Endothelial cell of umbilical vein (primary cell): ENCODE data around the gene TNFRSF4. TPM values are rescaled to one million over a fixed set of nuclear protein-coding genes. Genes with fewer than 3 reads are reported as not detected.

ENCODE experiments used
- BruUV-seq: library from RNA; stranded (reverse); fragments of 400-500 nt; replicated peaks from 2 replicates; lab custom pipeline; 2021; lab: Mats Ljungman, UMichigan
- CTCF ChIA-PET: fragments of 300-600, 350-600 bp; sonication (Branson Sonifier 250); formaldehyde crosslinking; loops from one replicate; lab custom pipeline; 2021; ENCODE audit warnings: antibody characterized with exemption, inconsistent platforms; lab: Charles Lee
- POLR2A ChIA-PET: fragments of 300-600, 350-600 bp; sonication (Branson Sonifier 250); formaldehyde crosslinking; loops from one replicate; lab custom pipeline; 2021; ENCODE audit warnings: antibody characterized with exemption, inconsistent platforms; lab: Charles Lee
- DNase-seq: peaks from one replicate; pipeline ENCODE4 v3.0.0-alpha.2; 2011; ENCODE audit warnings: low read depth, low spot score
- FAIRE-seq: peaks from 2 replicates; lab custom pipeline; 2011; peaks lifted over from hg19 to GRCh38; lab: Jason Lieb, UNC
- H2AFZ ChIP-seq: 2 replicates; pipeline ENCODE4 v1.6.0; 2012; ENCODE audit warnings: low read depth, low read length, control low read depth, inconsistent platforms
- H3K27ac ChIP-seq: 2 replicates; pipeline ENCODE4 v1.5.1; 2011; ENCODE audit warnings: low read depth, mild to moderate bottlenecking, control low read depth, low read length, moderate library complexity; ENCODE audit not compliant: insufficient read depth
- H3K27me3 ChIP-seq, 2 experiments: 2 replicates each; pipeline versions ENCODE4 v1.6.0 to v1.6.1; 2011; ENCODE audit warnings: low read length in 2 of 2, mixed read lengths in 1 of 2; ENCODE audit not compliant: control insufficient read depth in 2 of 2, insufficient read depth in 2 of 2
- H3K36me3 ChIP-seq, 2 experiments: 2 replicates in 1 of 2; 3 replicates in 1 of 2; pipeline ENCODE4 v1.5.1; 2011; ENCODE audit warnings: low read length in 2 of 2, mild to moderate bottlenecking in 1 of 2, moderate library complexity in 1 of 2; ENCODE audit not compliant: control insufficient read depth in 2 of 2, insufficient read depth in 2 of 2; ENCODE audit errors: extremely low read depth in 1 of 2
- H3K4me1 ChIP-seq: 3 replicates; pipeline ENCODE4 v1.5.1; 2011; ENCODE audit warnings: mild to moderate bottlenecking, low read length; ENCODE audit not compliant: control insufficient read depth, insufficient read depth; ENCODE audit errors: extremely low read depth
- H3K4me2 ChIP-seq: 2 replicates; pipeline ENCODE4 v1.6.1; 2011; ENCODE audit warnings: low read length, control low read depth, mixed read lengths; ENCODE audit not compliant: insufficient read depth
- H3K4me3 ChIP-seq, 3 experiments: fragments of 200-600 bp in 1 of 3; sonication (generic), shearing (Covaris generic) in 1 of 3; replicated peaks in 1 of 3; 2 replicates each; pipeline ENCODE4 v1.5.1; 2011 to 2016; ENCODE audit warnings: control low read depth in 3 of 3, low read length in 3 of 3, mild to moderate bottlenecking in 2 of 3, inconsistent platforms in 1 of 3, low read depth in 1 of 3, moderate library complexity in 1 of 3; ENCODE audit not compliant: insufficient read depth in 1 of 3
- H3K79me2 ChIP-seq: 2 replicates; pipeline ENCODE4 v1.6.0; 2012; ENCODE audit warnings: low read length, inconsistent platforms; ENCODE audit not compliant: control insufficient read depth, insufficient read depth
- H3K9ac ChIP-seq: replicated peaks from 2 replicates; pipeline ENCODE3; 2011; ENCODE audit warnings: low read length, control low read depth; ENCODE audit not compliant: insufficient read depth; ENCODE audit errors: extremely low read depth
- H3K9me1 ChIP-seq: replicated peaks from 3 replicates; pipeline ENCODE4 v1.6.0; 2011; ENCODE audit warnings: mild to moderate bottlenecking, low read length; ENCODE audit not compliant: control insufficient read depth, insufficient read depth; ENCODE audit errors: extremely low read depth
- H3K9me3 ChIP-seq: replicated peaks from 2 replicates; pipeline ENCODE4 v1.5.1; 2012; ENCODE audit warnings: low read length, inconsistent platforms; ENCODE audit not compliant: control insufficient read depth, insufficient read depth
- H4K20me1 ChIP-seq: replicated peaks from 2 replicates; pipeline ENCODE3; 2011; ENCODE audit warnings: mild to moderate bottlenecking, low read length; ENCODE audit not compliant: control insufficient read depth, insufficient read depth; ENCODE audit errors: extremely low read depth
- CTCF ChIP-seq, 2 donors: IDR thresholded peaks; 1 replicate in 1 of 2; 2 replicates in 1 of 2; pipeline ENCODE4 v1.5.1; 2011; ENCODE audit warnings: low read length in 2 of 2, mild to moderate bottlenecking in 2 of 2, moderate library complexity in 2 of 2, control low read depth in 1 of 2, inconsistent platforms in 1 of 2, low read depth in 1 of 2; ENCODE audit not compliant: insufficient read depth in 1 of 2; ENCODE audit errors: extremely low read depth in 1 of 2
- EZH2 ChIP-seq: IDR thresholded peaks from 2 replicates; pipeline ENCODE4 v1.6.1; 2012; ENCODE audit warnings: borderline replicate concordance, low read depth, mild to moderate bottlenecking, moderate library complexity, low read length, inconsistent platforms; ENCODE audit not compliant: severe bottlenecking
- FOS ChIP-seq: IDR thresholded peaks from 2 replicates; pipeline ENCODE4 v1.6.1; 2011; ENCODE audit warnings: mild to moderate bottlenecking, low read length, moderate library complexity, borderline replicate concordance; ENCODE audit not compliant: insufficient read depth
- GATA2 ChIP-seq: IDR thresholded peaks from 2 replicates; pipeline ENCODE4 v1.7.0; 2011; ENCODE audit warnings: low read depth, mild to moderate bottlenecking, moderate library complexity, mixed read lengths, low read length; ENCODE audit not compliant: insufficient read length, insufficient read depth
- JUN ChIP-seq: IDR thresholded peaks from 2 replicates; pipeline ENCODE4 v1.6.1; 2011; ENCODE audit warnings: borderline replicate concordance, low read depth; ENCODE audit not compliant: insufficient read length, insufficient read depth
- MAX ChIP-seq: IDR thresholded peaks from 2 replicates; pipeline ENCODE4 v1.6.1; 2011; ENCODE audit not compliant: insufficient read depth, insufficient read length
- MYC ChIP-seq: IDR thresholded peaks from one replicate; pipeline ENCODE4 v1.6.1; 2011; ENCODE audit warnings: mild to moderate bottlenecking, low read depth, low read length
- POLR2A ChIP-seq: IDR thresholded peaks from 2 replicates; pipeline ENCODE4 v1.6.1; 2012; ENCODE audit warnings: low read depth, mild to moderate bottlenecking, control low read depth, low read length
- POLR2AphosphoS5 ChIP-seq: IDR thresholded peaks from 2 replicates; pipeline ENCODE4 v1.6.1; 2012; ENCODE audit warnings: low read depth, mild to moderate bottlenecking, control low read depth, low read length, moderate library complexity; ENCODE audit not compliant: insufficient read depth
- dilution Hi-C: fragments of 300-500 bp; cut with MboI; formaldehyde crosslinking; loops from one replicate; pipeline ENCODE4 v1.15.0; 2019; ENCODE audit warnings: low sequenced_read_pairs; ENCODE audit not compliant: extremely low pct_ligation_motif_present
- intact Hi-C: fragments of 100-400 bp; cut with micrococcal nuclease; formaldehyde crosslinking; loops from one replicate; pipeline ENCODE4 v1.10.0; 2022
- polyA plus RNA-seq, 4 experiments: library from polyadenylated mRNA; depleted of rRNA in 3 of 4; stranded (reverse) in 3 of 4; unstranded in 1 of 4; fragments of >200 nt; gene quantifications; 2 replicates each; pipeline versions ENCODE4 v1.2.1 to v1.2.3, GENCODE V29; 2011 to 2012; ENCODE audit warnings: missing spikeins in 1 of 4
- total RNA-seq: library from RNA; stranded (reverse); gene quantifications from 2 replicates; pipeline ENCODE4 v1.2.3, GENCODE V29; 2021

The TNFRSF4 gene
- total and polyA plus RNA-seq, 2 donors (not counting 3 experiments of a cell fraction or from before 2014, with no cell fraction given), result 0.55 to 1.5 TPM

- TF ChIP-seq MYC, result no peak
- TF ChIP-seq POLR2A, result no peak
- TF ChIP-seq JUN, result no peak
- TF ChIP-seq FOS, result no peak
- TF ChIP-seq POLR2AphosphoS5, result no peak
- TF ChIP-seq GATA2, result no peak
- TF ChIP-seq MAX, result no peak
- TF ChIP-seq EZH2, result no peak
- no peak for TF ChIP-seq CTCF (IDR thresholded peaks at IDR 0.05; ENCODE audit: extremely low read depth in 1 of 2, insufficient read depth in 1 of 2, low read depth in 1 of 2, low read length in 2 of 2)
- Histone ChIP-seq H3K27ac (no peak overlapping the region), H2AFZ (no peak overlapping the region), H3K9me3 (no peaks in the 10 kb centered on the region), H3K4me3 (no peak overlapping the region), H3K79me2 (no peaks in the 10 kb centered on the region), H3K27me3 (no peaks in the 10 kb centered on the region), H4K20me1 (no peaks in the 10 kb centered on the region), H3K4me2 (no peak overlapping the region), H3K9ac (no peak overlapping the region), H3K4me1 (no peaks in the 10 kb centered on the region), H3K9me1 (no peaks in the 10 kb centered on the region), H3K36me3 (no peaks in the 10 kb centered on the region)
- BruUV-seq, result no TSS peak
- no peak for FAIRE-seq
- ChIA-PET POLR2A (no interaction called here), CTCF (no interaction called here)
- no peak for DNase-seq
- intact Hi-C loops (no loop called here), dilution Hi-C loops (no loop called here)
Observed at GRCh38 chr1:1183221-1183747, 30.7 kb downstream of the TNFRSF4 start.
